ENCODE measurements around the gene EHBP1.
"Not testable (repeated sequence)": the region's sequence is repeated elsewhere in the genome, so short reads cannot be mapped to it uniquely, and the experiment has no call there.

EHBP1 gene

DNA sequence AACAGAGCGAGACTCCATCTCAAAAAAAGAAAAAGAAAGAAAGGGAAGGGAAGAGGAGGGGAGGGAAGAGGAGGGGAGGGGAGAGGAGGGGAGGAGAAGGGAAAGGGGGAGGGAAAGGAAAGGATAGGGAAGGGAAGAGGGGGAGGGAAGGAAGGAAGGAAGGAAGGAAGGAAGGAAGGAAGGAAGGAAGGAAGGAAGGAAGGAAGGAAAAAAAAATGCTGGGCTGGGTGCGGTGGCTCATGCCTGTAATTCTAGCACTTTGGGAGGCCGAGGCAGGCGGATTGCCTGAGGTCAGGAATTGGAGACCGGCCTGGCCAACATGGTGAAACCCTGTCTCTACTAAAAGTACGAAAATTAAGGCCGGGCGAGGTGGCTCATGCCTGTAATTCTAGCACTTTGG is 314.2 kb downstream of the EHBP1 start:
- DNase-seq (ENCODE audit: low spot score): not testable (repeated sequence)

DNA sequence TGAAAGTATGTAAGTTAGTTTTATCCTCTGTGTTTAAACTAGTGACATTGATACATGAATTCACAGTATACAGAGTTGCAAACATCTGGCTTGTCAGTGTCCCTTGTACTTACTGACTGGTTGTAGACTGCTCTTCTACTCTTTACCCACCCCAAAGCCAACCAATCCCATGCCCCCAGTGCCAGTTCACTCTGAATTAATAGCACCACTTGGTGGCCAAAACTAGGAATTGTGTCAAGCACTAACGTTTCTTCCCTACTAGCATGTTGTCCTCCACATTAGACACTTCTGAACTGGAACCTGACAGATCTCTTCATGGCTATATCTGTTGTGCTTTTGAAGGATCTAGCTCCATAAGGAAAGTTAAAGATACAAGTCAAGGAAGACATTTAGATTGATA is 317.9 kb downstream of the EHBP1 start:
- DNase-seq (ENCODE audit: low spot score): peak; percentile 54

DNA sequence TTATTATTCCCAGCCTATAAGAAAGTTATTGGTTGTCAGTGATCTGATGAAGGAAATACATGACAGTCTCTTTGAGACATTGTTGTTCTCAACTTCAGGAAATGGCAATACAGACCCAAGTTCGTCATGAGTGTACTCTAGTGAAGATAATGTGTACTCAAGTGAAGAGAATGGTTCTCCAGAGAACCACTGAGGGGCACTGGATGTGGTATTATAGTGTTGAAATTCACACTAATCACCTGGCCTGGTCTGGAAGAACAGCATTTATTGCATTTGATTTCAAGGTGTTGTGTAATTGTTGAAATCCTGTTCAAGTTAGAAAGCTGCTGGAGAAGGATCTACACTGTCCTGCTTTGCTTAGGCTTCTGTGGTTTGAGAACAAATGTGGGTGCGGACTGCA is 321.7 kb downstream of the EHBP1 start:
- no peak for DNase-seq (ENCODE audit: low spot score)

DNA sequence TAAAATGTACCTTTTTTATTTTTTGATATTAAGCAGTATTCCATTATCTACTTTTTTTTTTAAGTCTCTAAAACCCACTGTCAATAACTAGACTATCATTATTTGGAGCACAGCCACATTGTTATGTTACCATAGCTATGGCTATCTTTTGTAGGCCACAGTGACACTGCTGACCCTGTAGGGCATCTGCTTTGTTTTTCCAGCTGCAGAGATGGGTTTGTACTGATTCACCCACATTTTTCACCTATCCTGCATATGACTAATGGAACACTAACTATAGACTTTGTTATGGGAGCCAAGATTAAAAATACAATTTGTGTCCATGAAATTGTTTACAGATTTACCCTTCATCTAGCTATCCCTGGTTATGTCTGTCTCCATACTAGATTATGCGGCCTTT is 323.5 kb downstream of the EHBP1 start:
- DNase-seq (ENCODE audit: low spot score): no peak

DNA sequence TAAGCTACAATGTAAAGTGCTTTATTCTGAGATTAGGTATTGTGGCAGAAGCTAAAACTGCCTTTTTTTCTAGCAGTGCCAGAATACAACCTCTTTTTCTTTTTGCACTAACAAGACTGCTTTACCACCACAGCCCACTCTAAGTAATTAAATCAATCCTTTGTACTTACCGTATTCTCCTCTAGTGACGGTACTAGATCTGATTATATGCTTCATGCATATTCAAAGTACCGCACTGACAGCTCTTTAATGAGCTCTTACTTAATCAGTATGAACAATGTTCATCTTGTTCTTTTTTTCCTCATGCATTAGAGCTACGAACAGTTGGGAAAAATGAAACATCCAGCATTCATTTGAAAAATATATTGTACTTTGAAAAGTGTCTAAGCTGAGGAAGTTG is 329.0 kb downstream of the EHBP1 start:
- no peak for DNase-seq (ENCODE audit: low spot score)

DNA sequence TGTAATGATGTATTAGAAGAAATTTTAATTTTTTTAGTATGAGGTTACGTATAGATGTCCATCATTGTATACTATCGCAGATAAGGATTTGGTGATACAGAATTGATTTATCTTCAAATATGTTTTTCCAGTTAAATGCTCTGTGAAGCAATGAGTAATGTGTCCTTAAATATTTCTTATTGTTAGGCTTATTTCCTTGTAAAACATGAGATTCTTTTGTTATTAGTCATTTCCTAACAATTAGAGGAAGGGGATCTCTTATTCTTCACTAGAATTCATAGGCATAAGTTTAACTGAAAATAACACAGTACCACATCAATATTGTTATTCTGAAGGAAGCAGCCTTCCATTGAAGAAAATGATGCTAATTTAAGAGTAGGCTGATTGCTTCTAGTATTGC is 329.7 kb downstream of the EHBP1 start:
- DNase-seq (ENCODE audit: low spot score): no peak

DNA sequence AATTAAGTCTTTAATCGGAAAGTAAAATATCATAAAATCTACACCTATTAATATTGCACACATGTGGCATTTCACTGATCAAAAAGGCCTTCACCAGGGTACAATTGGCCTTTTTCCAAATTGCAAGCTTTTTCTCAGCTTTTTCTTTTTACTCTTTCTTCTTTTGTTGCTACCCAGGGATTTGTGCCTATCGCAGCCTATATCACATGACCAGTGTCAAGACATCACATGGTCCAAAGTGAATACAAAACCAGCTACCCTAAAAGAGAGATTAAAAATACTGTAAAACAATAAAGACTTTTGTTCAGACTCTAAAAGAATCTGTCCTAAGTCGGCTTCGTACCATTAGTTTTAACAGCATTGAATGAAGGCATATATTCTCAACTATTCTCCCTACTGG is 330.1 kb downstream of the EHBP1 start:
- no peak for DNase-seq (ENCODE audit: low spot score)

DNA sequence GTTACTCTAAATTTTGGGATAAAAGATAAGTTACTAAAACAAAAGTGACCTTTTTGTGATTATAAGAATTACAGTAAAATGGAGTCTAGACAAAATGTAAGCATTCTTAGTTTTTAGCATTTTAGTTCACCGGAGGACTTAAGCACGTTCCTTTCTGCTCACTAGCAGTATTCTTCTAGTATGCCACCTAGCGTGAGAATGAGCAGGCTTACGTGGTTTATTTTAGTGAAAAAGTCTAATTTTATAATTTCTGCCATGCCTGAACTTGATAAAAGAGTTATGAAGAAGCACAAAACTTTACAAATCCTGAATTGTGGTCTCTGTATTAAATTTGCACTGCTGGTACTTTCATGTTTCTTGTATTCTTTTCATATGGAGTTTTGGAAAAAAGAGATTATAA is 332.5 kb downstream of the EHBP1 start:
- no peak for DNase-seq (ENCODE audit: low spot score)

DNA sequence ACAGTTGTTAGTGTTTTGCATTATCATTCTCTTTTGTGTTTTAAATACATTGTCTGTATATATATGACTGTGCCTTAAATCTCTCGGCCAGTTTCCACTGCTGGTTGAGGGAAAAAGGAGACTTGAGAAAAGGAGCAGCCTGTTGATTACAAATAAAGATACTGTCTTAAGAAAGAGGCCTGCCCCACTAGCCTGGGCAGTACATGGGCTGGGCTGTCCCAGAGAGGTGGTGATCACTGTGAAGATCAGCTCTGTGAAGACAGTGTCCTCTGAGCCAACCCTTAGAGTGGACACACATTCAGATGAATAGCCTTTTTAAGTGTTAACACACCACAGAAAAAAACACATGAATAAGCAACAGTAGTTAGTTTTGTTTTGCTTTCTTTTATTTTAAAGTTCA is 335.1 kb downstream of the EHBP1 start:
- no peak for DNase-seq (ENCODE audit: low spot score)

DNA sequence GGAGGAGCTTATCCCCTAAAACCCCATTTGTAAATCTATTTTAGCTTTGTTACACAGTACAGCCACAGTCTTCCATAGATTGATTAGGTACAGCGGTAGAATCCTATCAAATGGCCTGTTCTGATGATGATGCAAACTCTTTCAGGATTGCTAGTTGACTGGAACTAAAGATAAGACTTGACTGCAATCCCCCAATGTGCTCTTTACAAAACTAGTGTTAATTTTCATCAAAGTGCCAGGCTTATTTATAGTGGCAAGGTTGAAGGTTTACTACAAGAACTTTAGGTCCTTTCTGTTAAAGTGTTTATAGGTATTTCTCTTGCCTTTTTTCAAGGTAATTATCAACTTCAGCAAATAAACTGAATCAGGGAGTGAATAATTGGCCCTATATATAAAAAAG is 336.1 kb downstream of the EHBP1 start:
- DNase-seq (ENCODE audit: low spot score): no peak

DNA sequence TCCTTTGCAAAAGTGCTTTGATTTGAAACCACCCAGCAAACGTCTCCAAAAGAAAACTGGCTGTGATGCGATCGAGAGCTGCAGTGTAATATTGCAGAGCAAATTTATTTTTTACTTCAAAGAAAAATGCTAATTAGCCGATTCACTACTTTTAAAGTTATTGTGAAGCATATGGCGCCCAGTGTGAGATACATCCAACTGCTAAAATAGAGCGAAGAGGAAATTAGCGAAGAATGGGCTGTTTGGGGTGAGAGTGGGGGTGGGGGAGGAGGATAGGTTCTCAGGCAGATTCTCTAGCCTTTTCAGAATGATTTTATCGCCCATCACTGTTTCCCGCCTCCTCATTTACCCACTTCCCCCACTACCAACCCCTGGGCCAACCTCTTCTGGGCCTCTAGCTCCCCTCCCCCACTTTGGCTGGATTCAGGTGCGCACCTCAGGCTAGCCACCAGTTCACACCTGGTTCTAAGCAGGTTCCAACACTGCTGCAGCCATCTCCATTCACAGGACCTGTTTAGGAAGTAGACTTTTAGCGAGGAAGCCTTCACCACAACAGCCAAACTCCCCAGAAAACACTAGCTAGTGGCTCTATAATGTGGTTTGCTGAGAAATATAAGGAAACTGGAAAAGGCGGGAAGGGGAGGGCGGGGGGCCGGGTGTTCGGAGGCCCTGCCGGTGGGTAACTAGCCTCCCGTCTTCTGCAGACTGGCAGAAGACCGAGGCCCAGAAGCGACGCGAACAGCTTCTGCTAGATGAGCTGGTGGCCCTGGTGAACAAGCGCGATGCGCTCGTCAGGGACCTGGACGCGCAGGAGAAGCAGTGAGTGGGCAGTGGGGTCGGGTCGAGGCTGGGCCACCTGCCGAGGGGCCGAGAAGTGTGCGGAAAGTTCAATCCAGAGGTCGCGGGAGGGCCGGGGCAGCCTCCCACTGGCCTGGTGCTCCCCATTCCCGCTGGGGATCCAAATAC is 339.1 kb downstream of the EHBP1 start:
- peak; percentile 67 for DNase-seq (ENCODE audit: low spot score)

DNA sequence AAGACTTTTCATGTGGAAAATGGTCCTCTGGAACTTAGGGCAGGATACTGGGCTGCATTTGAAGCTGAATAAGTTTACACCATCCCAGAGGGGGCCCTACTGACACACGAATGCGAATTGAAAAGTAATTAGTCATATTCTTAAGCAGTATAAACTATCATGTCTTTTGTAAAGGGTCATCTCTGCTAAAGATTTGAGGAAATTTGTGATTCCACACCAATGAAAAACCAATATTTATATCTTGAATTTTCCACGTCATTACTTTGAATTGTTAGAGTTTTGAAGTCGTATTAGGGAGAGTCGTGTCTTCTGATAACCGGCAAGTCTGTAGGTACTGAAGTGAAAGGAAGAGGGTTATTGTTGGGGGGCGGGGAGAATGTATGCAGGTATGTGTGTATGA is 341.0 kb downstream of the EHBP1 start:
- no peak for DNase-seq (ENCODE audit: low spot score)

DNA sequence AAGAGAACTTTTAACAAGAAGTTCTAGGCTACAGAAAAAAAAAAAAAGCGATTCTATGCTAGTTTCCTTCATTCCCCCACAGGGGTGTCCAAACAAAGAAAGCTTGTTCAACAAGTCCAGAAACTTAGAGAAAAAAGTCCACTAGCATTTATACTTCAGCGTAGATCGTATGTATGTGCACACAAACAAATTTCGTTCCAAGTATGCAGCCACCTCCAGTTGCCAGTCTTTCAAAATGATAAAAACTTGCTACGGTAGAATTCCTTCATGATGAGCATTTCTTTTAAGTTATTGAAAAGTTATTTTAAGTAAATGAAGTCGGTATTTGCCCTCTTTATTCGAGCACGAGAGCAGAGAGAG is 341.4 kb downstream of the EHBP1 start:
- DNase-seq (ENCODE audit: low spot score): no peak

DNA sequence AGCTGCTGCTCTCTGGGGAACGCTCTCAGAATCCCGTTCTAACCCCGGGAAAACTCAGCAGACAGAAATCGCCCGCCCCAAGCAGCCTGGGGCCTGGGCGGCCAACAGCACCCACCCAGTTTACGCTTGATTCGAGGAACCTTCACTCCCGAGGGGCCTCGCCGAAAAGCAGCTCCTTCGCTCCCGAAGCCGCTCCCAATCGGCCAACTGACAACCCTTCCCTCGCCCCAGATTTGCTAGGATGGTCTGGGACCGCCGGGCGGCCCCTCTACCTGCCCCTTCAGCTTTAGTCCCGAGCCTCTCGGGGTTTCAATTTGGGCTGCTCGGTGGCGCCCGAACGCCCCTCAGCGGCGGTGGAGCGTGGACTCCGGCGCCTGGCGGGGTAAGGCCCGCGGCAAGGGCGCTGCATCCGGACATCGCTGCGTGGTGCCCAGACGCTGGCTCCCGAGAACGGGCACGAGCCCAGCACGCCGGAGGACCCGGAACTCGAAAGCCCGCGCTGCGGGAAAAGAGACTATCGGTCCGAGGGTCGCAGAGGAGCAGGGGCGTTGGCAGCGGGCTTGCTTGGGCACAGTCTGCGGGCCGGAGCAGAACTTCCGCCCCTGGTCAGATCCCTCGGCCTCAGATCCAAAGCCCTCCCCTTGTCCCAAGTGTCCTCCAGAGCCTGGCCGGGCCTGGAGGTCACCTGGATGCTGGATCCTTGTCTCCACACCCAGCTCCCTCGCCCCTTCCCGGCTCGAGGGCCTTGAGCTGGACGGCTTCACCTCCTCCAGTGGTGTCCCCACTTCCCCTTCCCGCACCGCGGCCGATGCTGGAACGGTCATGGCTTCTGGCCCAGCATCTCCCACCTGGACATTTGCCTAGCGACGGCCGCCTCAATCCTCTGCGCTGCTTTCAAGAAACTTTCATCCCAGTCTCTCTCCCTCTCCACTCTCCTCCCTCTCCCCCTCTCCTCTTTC is 342.1 kb downstream of the EHBP1 start:
- peak; percentile 72 for DNase-seq (ENCODE audit: low spot score)

DNA sequence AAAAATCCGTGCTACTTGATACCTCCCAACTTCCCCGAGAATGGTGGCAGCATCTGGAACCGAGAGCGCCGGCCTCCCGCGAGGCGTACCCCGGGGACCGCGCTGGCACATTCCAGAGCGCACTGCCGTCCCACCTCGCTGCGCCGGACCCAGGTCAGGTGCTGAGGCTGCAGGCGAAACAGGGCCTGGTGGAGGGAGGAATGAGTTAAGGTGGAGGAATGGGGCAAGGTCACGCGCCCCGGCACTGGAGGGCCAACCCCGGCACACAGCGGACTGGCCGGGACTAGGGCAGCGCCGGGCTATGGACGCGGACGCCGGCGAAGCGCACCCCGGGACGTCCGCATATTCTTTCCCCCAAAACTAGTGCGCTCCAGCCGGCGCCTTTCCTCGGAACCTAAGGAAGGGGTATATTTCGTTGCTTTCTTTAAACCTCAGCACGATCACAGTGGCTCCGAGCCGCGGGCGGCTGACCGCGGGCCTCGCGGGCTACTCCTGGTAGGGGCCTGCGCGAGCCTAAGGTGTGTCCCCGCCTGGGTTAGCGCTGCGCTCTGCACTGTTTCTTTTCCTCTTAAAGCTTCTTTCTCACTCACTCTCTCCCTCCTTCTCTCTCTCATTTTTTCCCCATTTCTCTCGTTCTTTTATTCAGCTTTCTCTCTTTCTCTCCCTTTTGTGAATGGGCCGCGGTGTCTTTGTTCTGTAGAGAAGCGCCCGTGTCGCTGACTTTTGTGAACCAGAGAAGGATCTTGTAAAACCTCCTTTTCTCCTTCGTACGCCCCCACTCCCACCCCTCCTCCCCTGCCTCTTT is 343.1 kb downstream of the EHBP1 start:
- peak; percentile 71 for DNase-seq (ENCODE audit: low spot score)

DNA sequence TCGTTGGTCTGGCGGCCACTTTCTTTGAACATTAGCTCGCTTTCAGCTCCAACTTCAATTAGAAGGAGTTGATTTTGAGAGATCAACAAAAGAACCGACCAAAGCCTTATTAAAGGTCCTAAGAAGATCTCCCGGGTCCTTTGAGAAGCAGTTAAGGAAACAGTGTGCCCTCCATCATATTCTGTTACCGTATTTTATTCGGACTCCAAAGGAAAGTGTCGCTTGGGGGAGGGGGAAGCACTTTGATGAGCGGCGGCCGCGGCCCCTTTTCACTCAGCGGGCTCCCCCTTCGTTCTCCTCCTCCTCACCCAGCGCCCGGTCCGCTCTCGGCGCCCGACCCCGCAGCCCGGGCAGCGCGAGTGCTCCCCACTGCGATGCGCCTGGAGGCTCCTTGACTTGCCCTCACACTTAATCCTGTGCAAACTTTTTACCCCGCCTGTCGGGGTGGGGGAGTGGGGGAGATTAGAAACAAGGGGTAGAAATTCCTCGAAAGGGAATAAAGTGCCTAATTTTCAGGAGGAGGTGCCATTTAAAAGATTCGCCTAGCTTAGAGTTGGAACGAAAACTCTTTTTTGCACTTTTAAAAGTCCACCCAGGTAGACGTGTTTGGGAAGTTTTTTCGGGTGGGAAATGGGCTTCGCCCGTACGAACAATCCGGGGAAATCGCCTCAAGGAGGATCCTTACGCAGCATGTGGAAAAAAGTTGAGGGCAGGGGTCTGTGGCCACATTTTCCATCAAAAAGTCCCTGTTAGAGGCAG is 343.9 kb downstream of the EHBP1 start:
- peak; percentile 78 for DNase-seq (ENCODE audit: low spot score)

DNA sequence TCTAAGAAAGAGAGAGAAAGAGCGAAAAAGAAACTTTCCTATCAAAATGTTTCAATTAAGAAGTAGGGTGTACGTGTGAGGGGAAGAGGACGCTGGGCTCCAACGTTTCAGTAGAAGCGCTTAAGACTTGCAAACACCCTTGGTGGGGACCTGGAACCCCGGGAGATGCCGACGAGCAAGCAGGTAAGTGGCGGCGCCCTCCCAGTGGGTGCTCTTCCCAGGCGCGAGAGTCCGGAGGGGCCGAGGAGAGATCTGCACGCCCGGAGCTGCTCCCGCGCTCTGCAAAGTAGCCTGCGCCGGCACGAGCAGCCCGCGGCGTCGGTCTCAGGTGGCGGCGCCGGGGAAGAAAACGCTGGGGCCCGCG is 344.4 kb downstream of the EHBP1 start:
- no peak for DNase-seq (ENCODE audit: low spot score)

DNA sequence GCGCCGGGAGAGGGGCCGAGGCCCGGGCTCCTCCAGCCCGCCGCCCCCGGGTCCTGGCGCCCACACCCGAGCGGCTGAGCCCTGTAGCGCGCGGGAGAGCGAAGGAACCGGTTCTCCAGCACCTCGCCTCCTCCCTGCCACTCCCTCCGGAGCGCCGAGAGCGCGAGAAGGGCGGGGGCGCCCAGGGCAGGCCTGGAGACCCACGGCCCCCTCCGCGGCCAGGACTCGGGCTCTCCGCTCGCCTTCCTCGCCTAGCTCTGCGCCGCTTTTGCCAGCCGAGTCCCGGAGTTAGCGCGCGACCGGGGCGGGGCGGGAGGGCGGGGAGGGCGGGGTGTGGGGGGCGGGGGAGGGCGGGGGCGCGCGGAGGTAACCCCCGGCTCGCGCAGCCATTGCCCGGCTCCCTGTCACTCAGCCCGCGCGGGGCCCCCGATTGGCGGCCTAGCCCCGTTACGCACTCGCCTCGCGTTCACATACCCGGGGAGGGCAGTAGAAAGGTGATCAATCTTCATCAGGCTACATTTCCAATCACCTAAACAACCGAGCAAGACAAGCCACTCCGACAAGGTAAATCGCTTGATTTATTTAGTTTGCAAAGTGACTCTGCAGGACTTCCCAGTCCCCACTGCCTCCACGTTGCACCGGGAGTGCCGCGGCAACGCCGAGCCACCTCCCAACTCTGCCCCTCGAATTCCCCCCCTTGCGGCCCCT is 345.0 kb downstream of the EHBP1 start, which contains the start of gene OTX1:
Gene OTX1 (plus strand): TSS at position 497 of the 708 bp plus-strand sequence. CDS start 2,161 bp downstream, outside the sequence.
- DNase-seq (ENCODE audit: low spot score): peak; percentile 92

DNA sequence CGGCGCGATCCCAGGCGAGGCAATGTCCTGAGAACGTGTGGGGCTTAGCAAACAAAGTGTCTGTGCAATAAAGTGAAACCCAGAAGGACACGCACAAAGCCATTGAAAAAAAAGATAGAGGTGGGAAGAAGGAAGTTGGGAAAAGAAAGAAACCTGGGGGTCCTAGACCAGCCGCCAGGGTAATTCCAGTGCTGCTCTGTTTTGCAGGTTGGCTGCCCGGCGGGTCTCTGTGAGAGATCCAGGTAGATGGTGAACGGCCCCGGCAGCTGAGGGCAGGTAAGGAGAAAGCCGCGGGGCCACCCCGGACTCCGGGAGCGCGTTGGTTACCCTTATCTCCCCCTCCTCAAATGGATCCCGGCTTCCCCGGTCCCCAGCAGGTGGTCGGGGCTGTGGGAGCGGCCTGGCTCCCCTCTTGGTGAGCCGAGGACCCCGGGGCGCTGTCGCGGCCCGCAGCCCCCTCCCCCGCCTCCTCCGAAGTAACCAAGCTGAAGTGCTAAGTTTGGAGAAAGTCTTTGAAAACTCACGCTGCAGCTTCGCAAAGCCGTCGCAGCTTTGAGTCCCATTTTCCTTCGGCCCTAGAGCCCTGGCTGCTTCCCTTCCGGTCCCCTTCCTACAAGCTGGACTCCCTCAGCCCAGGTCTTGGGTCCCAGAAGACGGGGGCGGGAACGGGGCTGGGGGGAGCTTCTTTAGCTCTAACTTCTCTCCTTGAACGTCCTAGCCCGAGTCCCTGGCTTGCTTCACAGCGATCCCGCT is 345.7 kb downstream of the EHBP1 start:
- peak; percentile 67 for DNase-seq (ENCODE audit: low spot score)

DNA sequence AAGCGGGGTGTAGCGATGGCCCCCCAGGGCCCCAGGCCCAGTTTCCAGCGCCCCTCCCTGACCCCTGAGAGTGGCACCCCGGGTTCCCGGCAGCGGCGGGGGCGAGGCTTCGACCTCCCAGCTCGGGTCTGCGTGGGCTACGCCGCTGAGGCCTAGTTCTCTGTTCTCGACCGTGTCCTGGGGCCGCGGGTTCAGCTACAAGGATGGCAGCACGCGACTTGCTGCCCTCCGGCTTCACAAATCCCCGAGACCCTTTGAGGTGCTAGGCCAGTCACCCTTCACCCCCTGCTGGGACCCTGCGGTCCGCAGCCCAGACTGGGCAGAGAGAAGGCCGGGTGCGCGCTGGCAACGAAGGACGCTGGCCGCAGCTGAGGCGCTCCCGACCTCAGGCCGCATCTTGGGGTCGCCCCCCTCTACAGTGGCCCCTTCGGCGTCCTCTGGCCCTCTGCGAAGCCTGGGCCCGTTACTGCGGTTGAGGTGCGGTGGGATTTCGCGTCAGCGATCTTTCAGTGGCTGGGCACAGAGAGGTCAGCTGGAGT is 346.4 kb downstream of the EHBP1 start:
- DNase-seq (ENCODE audit: low spot score): peak; percentile 58
